H9 (cell line): ENCODE data around the gene NADK. TPM values are rescaled to one million over a fixed set of nuclear protein-coding genes. Genes with fewer than 3 reads are reported as not detected.
A peak's percentile ranks its signal among the peaks of the same experiment; 100 is the strongest.

Experiments
- DNase-seq: peaks from one replicate; pipeline ENCODE4 v3.0.0-alpha.2; 2017
- H2AFZ ChIP-seq: one replicate; pipeline ENCODE4 v1.6.1; 2013; ENCODE audit warnings: mild to moderate bottlenecking, low read length, control low read depth, moderate library complexity
- H2AK5ac ChIP-seq: 2 replicates; pipeline ENCODE4 v1.6.1; 2013; ENCODE audit warnings: low read length, control low read depth, mixed read lengths; ENCODE audit not compliant: insufficient read length
- H2BK120ac ChIP-seq: one replicate; pipeline ENCODE4 v1.6.1; 2013; ENCODE audit warnings: low read depth, mild to moderate bottlenecking, low read length, control low read depth, inconsistent platforms; ENCODE audit not compliant: poor library complexity, severe bottlenecking
- H2BK12ac ChIP-seq: 2 replicates; pipeline ENCODE4 v1.6.1; 2013; ENCODE audit warnings: low read length, control low read depth, mixed read lengths, low read depth; ENCODE audit not compliant: insufficient read length
- H2BK15ac ChIP-seq: 2 replicates; pipeline ENCODE4 v1.6.1; 2013; ENCODE audit warnings: low read depth, low read length, control low read depth
- H2BK20ac ChIP-seq: one replicate; pipeline ENCODE4 v1.6.1; 2013; ENCODE audit warnings: low read depth, mild to moderate bottlenecking, low read length, control low read depth, inconsistent platforms; ENCODE audit not compliant: poor library complexity, severe bottlenecking
- H2BK5ac ChIP-seq: 2 replicates; pipeline ENCODE4 v1.6.1; 2013; ENCODE audit warnings: low read length, control low read depth, mixed read lengths; ENCODE audit not compliant: insufficient read length
- H3K14ac ChIP-seq: 2 replicates; pipeline ENCODE4 v1.6.1; 2013; ENCODE audit warnings: low read length, control low read depth; ENCODE audit not compliant: insufficient read depth
- H3K18ac ChIP-seq: 2 replicates; pipeline ENCODE4 v1.6.1; 2013; ENCODE audit warnings: low read depth, mild to moderate bottlenecking, mixed read lengths, low read length, control low read depth; ENCODE audit not compliant: insufficient read length
- H3K23ac ChIP-seq: 2 replicates; pipeline ENCODE4 v1.6.1; 2013; ENCODE audit warnings: low read length, control low read depth, mixed read lengths, low read depth; ENCODE audit not compliant: insufficient read length
- H3K23me2 ChIP-seq: 2 replicates; pipeline ENCODE4 v1.6.1; 2013; ENCODE audit warnings: low read depth, mild to moderate bottlenecking, mixed read lengths, low read length, control low read depth; ENCODE audit not compliant: insufficient read length, poor library complexity, severe bottlenecking
- H3K27ac ChIP-seq: 2 replicates; pipeline ENCODE4 v1.5.1; 2013; ENCODE audit warnings: low read length, control low read depth, mixed read lengths, low read depth; ENCODE audit not compliant: insufficient read length
- H3K27me3 ChIP-seq: 2 replicates; pipeline ENCODE4 v1.6.1; 2013; ENCODE audit warnings: low read length, control low read depth, inconsistent platforms; ENCODE audit not compliant: insufficient read depth
- H3K4ac ChIP-seq: 2 replicates; pipeline ENCODE4 v1.6.1; 2013; ENCODE audit warnings: low read depth, mild to moderate bottlenecking, control low read depth, inconsistent platforms, low read length, moderate library complexity
- H3K4me1 ChIP-seq: 2 replicates; pipeline ENCODE4 v1.6.1; 2013; ENCODE audit warnings: low read length, control low read depth, inconsistent platforms; ENCODE audit not compliant: insufficient read depth
- H3K4me2 ChIP-seq: 2 replicates; pipeline ENCODE4 v1.6.1; 2013; ENCODE audit warnings: low read length, control low read depth, mixed read lengths; ENCODE audit not compliant: insufficient read length, insufficient read depth
- H3K56ac ChIP-seq: 2 replicates; pipeline ENCODE4 v1.6.1; 2013; ENCODE audit warnings: low read depth, mild to moderate bottlenecking, mixed read lengths, low read length, control low read depth; ENCODE audit not compliant: insufficient read length
- H3K79me1 ChIP-seq: 2 replicates; pipeline ENCODE4 v1.6.1; 2013; ENCODE audit warnings: low read depth, mild to moderate bottlenecking, moderate library complexity, low read length, control low read depth, inconsistent platforms; ENCODE audit not compliant: insufficient read depth, poor library complexity, severe bottlenecking
- H3K79me2 ChIP-seq: 2 replicates; pipeline ENCODE4 v1.6.1; 2013; ENCODE audit warnings: low read length, control low read depth, inconsistent platforms; ENCODE audit not compliant: insufficient read depth
- H3K9ac ChIP-seq: 2 replicates; pipeline ENCODE4 v1.6.1; 2013; ENCODE audit warnings: low read length, control low read depth, mixed read lengths; ENCODE audit not compliant: insufficient read length; ENCODE audit errors: extremely low read depth
- H3K9me3 ChIP-seq: one replicate; pipeline ENCODE4 v1.6.1; 2013; ENCODE audit warnings: low read depth, low read length, inconsistent platforms; ENCODE audit not compliant: control insufficient read depth
- H3T11ph ChIP-seq: one replicate; pipeline ENCODE4 v1.6.1; 2013; ENCODE audit warnings: mild to moderate bottlenecking, low read length, control low read depth, inconsistent platforms
- H4K20me1 ChIP-seq: one replicate; pipeline ENCODE4 v1.6.1; 2013; ENCODE audit not compliant: control insufficient read depth, insufficient read length, insufficient read depth
- H4K5ac ChIP-seq: 2 replicates; pipeline ENCODE4 v1.6.1; 2013; ENCODE audit warnings: low read depth, mild to moderate bottlenecking, mixed read lengths, low read length, control low read depth; ENCODE audit not compliant: insufficient read length
- H4K8ac ChIP-seq: replicated peaks from 2 replicates; pipeline ENCODE4 v1.6.1; 2013; ENCODE audit warnings: low read length, control low read depth, mixed read lengths, low read depth; ENCODE audit not compliant: insufficient read length
- H4K91ac ChIP-seq: 2 replicates; pipeline ENCODE4 v1.6.1; 2013; ENCODE audit warnings: low read depth, mild to moderate bottlenecking, moderate library complexity, mixed read lengths, low read length, control low read depth; ENCODE audit not compliant: insufficient read length
- H3K27ac Mint-ChIP-seq, 3 experiments: 2 replicates in 2 of 3; 3 replicates in 1 of 3; pipeline ENCODE4 v1.8.0; 2020 to 2021; ENCODE audit warnings: mixed read lengths in 3 of 3, mild to moderate bottlenecking in 1 of 3, moderate library complexity in 1 of 3
- H3K27me3 Mint-ChIP-seq: 2 replicates; pipeline ENCODE4 v1.8.0; 2021; ENCODE audit warnings: low read depth, mild to moderate bottlenecking, moderate library complexity, mixed read lengths
- H3K36me3 Mint-ChIP-seq, 3 experiments: 2 replicates in 2 of 3; 3 replicates in 1 of 3; pipeline ENCODE4 v1.8.0; 2020 to 2021; ENCODE audit warnings: low read depth in 3 of 3, mixed read lengths in 3 of 3; ENCODE audit not compliant: insufficient read depth in 1 of 3
- H3K4me1 Mint-ChIP-seq, 2 experiments: 2 replicates each; pipeline ENCODE4 v1.8.0; 2020; ENCODE audit warnings: mixed read lengths in 2 of 2
- H3K4me3 Mint-ChIP-seq, 2 experiments: 2 replicates in 1 of 2; 3 replicates in 1 of 2; pipeline ENCODE4 v1.8.0; 2020 to 2021; ENCODE audit warnings: mild to moderate bottlenecking in 2 of 2, mixed read lengths in 2 of 2, moderate library complexity in 1 of 2
- H3K9me3 Mint-ChIP-seq, 2 experiments: 2 replicates in 1 of 2; 3 replicates in 1 of 2; pipeline ENCODE4 v1.8.0; 2020; ENCODE audit warnings: mild to moderate bottlenecking in 2 of 2, mixed read lengths in 2 of 2, moderate library complexity in 1 of 2
- WGBS: extraction: QIAGEN DNeasy Blood & Tissue Kit; methylation state at CpG from one replicate; pipeline ENCODE4 v1.1.7; 2013; ENCODE audit warnings: missing lambda C conversion rate, low lambda C conversion rate, mixed read lengths; ENCODE audit not compliant: insufficient read length; ENCODE audit errors: extremely low coverage; 5-methylcytosine and 5-hydroxymethylcytosine counted together
- total RNA-seq: library from RNA; stranded (reverse); gene quantifications from 2 replicates; pipeline ENCODE4 v1.2.1, GENCODE V29; 2021
- TF ChIP-seq, protein P1 (sequence below): fragments of 200-600 bp; sonication (generic); conservative IDR thresholded peaks from 3 replicates; pipeline ENCODE4 v1.8.0; 2021; ENCODE audit warnings: antibody characterized with exemption, mild to moderate bottlenecking

The NADK gene
- total RNA-seq, 1 experiment from 2014 or later = 105 TPM

DNA sequence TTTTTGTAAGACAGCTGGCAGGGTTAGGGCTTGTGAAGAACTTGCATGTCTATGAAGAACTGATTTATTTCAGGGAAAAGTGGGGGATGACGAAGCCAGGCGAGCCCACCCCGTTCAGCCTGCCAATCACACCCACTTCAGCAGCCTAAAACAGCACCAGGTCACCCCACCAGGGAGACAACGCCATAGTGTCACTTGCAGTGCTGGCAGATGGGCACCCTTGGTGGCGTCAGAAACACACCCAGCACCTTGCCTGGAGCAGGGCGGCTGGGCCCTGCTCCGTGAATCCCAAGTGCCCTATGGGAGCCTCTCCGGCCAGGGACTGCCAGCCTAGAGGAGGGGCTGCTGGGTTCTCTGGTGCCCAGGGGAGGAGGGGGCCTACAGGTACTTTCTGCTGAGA is 5.0 kb upstream of the NADK start:
- peaks cover 23 to 38% (median 34%) of the 10 kb centered on the region in 3 experiments; a peak in 6 of 7 replicates for H3K36me3 Mint-ChIP-seq
- Histone ChIP-seq H3K9ac (no peak overlapping the region), H3T11ph (no peak overlapping the region), H3K18ac (no peak overlapping the region), H3K4me2 (no peak overlapping the region), H4K5ac (no peak overlapping the region), H2BK20ac (no peak overlapping the region), H4K8ac (no peak overlapping the region), H3K79me2 (no peaks in the 10 kb centered on the region), H2BK12ac (no peak overlapping the region), H3K27ac (no peak overlapping the region), H3K14ac (no peak overlapping the region; the same call in 1 of the 2 replicates), H2AK5ac (no peak overlapping the region), H3K79me1 (peaks cover 3% of the 10 kb centered on the region), H2BK120ac (no peak overlapping the region), H2BK5ac (no peak overlapping the region), H3K4ac (no peak overlapping the region), H2AFZ (no peak overlapping the region), H4K91ac (no peak overlapping the region), H3K23ac (no peak overlapping the region), H3K23me2 (peaks cover 20% of the 10 kb centered on the region), H4K20me1 (no peaks in the 10 kb centered on the region), H3K27me3 (no peaks in the 10 kb centered on the region), H2BK15ac (no peak overlapping the region), H3K4me1 (peaks cover 13% of the 10 kb centered on the region; the same call in 1 of the 2 replicates), H3K9me3 (no peaks in the 10 kb centered on the region), H3K56ac (no peak overlapping the region)
- no peaks in the 10 kb centered on the region; a peak in 1 of 5 replicates for H3K9me3 Mint-ChIP-seq
- WGBS = no CpG with 5 or more reads among the region's 8 CpGs
- H3K27me3 Mint-ChIP-seq = no peaks in the 10 kb centered on the region; the same call in 1 of the 2 replicates
- peak overlapping the region in 1 of 2 experiments; percentile 11; a peak in 2 of 5 replicates for H3K4me3 Mint-ChIP-seq
- DNase-seq = peak; percentile 35
- TF ChIP-seq, protein P1, sequence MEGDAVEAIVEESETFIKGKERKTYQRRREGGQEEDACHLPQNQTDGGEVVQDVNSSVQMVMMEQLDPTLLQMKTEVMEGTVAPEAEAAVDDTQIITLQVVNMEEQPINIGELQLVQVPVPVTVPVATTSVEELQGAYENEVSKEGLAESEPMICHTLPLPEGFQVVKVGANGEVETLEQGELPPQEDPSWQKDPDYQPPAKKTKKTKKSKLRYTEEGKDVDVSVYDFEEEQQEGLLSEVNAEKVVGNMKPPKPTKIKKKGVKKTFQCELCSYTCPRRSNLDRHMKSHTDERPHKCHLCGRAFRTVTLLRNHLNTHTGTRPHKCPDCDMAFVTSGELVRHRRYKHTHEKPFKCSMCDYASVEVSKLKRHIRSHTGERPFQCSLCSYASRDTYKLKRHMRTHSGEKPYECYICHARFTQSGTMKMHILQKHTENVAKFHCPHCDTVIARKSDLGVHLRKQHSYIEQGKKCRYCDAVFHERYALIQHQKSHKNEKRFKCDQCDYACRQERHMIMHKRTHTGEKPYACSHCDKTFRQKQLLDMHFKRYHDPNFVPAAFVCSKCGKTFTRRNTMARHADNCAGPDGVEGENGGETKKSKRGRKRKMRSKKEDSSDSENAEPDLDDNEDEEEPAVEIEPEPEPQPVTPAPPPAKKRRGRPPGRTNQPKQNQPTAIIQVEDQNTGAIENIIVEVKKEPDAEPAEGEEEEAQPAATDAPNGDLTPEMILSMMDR = no peak
- peaks cover 32 to 39% of the 10 kb centered on the region in 2 experiments for H3K4me1 Mint-ChIP-seq
- H3K27ac Mint-ChIP-seq = peak overlapping the region; percentile 87 to 94 (median 91); a peak in 5 of 7 replicates
